Progenitor cell of endocrine pancreas (in vitro differentiated cells): ENCODE data around the gene SAMD8. TPM values are rescaled to one million over a fixed set of nuclear protein-coding genes. Genes with fewer than 3 reads are reported as not detected.

Experiments used
- DNase-seq: peaks from one replicate; pipeline ENCODE4 v3.0.0; 2021; ENCODE audit warnings: low spot score; ENCODE audit not compliant: unreplicated experiment
- H3K27ac Mint-ChIP-seq: 2 replicates; pipeline ENCODE4 v1.8.0; 2021; ENCODE audit warnings: mild to moderate bottlenecking, moderate library complexity, mixed read lengths
- H3K27me3 Mint-ChIP-seq: 2 replicates; pipeline ENCODE4 v1.8.0; 2021; ENCODE audit warnings: mixed read lengths
- H3K36me3 Mint-ChIP-seq: 2 replicates; pipeline ENCODE4 v1.8.0; 2022; ENCODE audit warnings: mixed read lengths; ENCODE audit not compliant: insufficient read depth
- H3K4me1 Mint-ChIP-seq: 2 replicates; pipeline ENCODE4 v1.8.0; 2021; ENCODE audit warnings: low read depth, mixed read lengths
- H3K4me3 Mint-ChIP-seq: 2 replicates; pipeline ENCODE4 v1.8.0; 2021; ENCODE audit warnings: low read depth, mild to moderate bottlenecking, moderate library complexity, mixed read lengths
- H3K9me3 Mint-ChIP-seq: 2 replicates; pipeline ENCODE4 v1.8.0; 2021; ENCODE audit warnings: low read depth, mixed read lengths
- CTCF ChIP-seq: fragments of 200-600 bp; sonication (generic); IDR thresholded peaks from one replicate; pipeline ENCODE4 v1.5.0; 2021; ENCODE audit warnings: antibody characterized with exemption, mild to moderate bottlenecking; ENCODE audit not compliant: unreplicated experiment
- total RNA-seq: library from RNA; stranded (reverse); gene quantifications from 2 replicates; pipeline ENCODE4 v1.2.1, GENCODE V29; 2021

Gene SAMD8
- total RNA-seq, 1 donor from 2014 or later = 17.4 TPM

- peaks cover 9% of the 10 kb centered on the region for H3K36me3 Mint-ChIP-seq
- no peak overlapping the region for H3K4me3 Mint-ChIP-seq
- no peaks in the 10 kb centered on the region for H3K9me3 Mint-ChIP-seq
- no peak for TF ChIP-seq CTCF
- DNase-seq = no peak
- H3K4me1 Mint-ChIP-seq = peaks cover 1% of the 10 kb centered on the region
- H3K27me3 Mint-ChIP-seq = no peaks in the 10 kb centered on the region
- peak overlapping the region; percentile 18 for H3K27ac Mint-ChIP-seq
These were observed 56.8 kb downstream of the SAMD8 start for GRCh38 chr10:75168275-75168674.

- DNase-seq = no peak
- Mint-ChIP-seq H3K9me3 (no peaks in the 10 kb centered on the region), H3K4me1 (peaks cover 1% of the 10 kb centered on the region), H3K36me3 (peaks cover 5% of the 10 kb centered on the region), H3K27me3 (no peaks in the 10 kb centered on the region), H3K4me3 (no peak overlapping the region), H3K27ac (no peak overlapping the region)
- no peak for TF ChIP-seq CTCF
These were observed 58.8 kb downstream of the SAMD8 start for GRCh38 chr10:75170215-75170614.

GRCh38 chr10:75175046-75175445 lies 63.6 kb downstream of the SAMD8 start:
- no peak overlapping the region for H3K4me3 Mint-ChIP-seq
- no peaks in the 10 kb centered on the region for H3K9me3 Mint-ChIP-seq
- TF ChIP-seq CTCF = no peak
- peaks cover 2% of the 10 kb centered on the region for H3K36me3 Mint-ChIP-seq
- DNase-seq = no peak
- no peaks in the 10 kb centered on the region for H3K27me3 Mint-ChIP-seq
- peaks cover 2% of the 10 kb centered on the region for H3K4me1 Mint-ChIP-seq
- H3K27ac Mint-ChIP-seq = no peak overlapping the region

GRCh38 chr10:75176046-75176445 lies 64.6 kb downstream of the SAMD8 start:
- Mint-ChIP-seq H3K36me3 (peaks cover 2% of the 10 kb centered on the region), H3K9me3 (no peaks in the 10 kb centered on the region), H3K27me3 (no peaks in the 10 kb centered on the region), H3K4me3 (no peak overlapping the region), H3K4me1 (peaks cover 2% of the 10 kb centered on the region), H3K27ac (no peak overlapping the region)
- DNase-seq = no peak
- TF ChIP-seq CTCF = no peak

- no peak for TF ChIP-seq CTCF
- H3K27me3 Mint-ChIP-seq = no peaks in the 10 kb centered on the region
- H3K27ac Mint-ChIP-seq = peak overlapping the region; percentile 41
- no peak for DNase-seq
- H3K4me1 Mint-ChIP-seq = peaks cover 2% of the 10 kb centered on the region
- H3K9me3 Mint-ChIP-seq = no peaks in the 10 kb centered on the region
- H3K36me3 Mint-ChIP-seq = peaks cover 4% of the 10 kb centered on the region
- H3K4me3 Mint-ChIP-seq = no peak overlapping the region
These were observed 65.3 kb downstream of the SAMD8 start for GRCh38 chr10:75176736-75177135.
